GM03348 (cell line): ENCODE results near the gene TMEM53.

Experiments
- DNase-seq: peaks from one replicate; pipeline ENCODE4 v3.0.0; 2012; ENCODE audit warnings: low spot score

TMEM53 gene

GRCh38 chr1:44603718-44604117 lies 70.6 kb downstream of the TMEM53 start:
- DNase-seq, result no peak
